ENCODE data around the gene PLCB4.

DNA sequence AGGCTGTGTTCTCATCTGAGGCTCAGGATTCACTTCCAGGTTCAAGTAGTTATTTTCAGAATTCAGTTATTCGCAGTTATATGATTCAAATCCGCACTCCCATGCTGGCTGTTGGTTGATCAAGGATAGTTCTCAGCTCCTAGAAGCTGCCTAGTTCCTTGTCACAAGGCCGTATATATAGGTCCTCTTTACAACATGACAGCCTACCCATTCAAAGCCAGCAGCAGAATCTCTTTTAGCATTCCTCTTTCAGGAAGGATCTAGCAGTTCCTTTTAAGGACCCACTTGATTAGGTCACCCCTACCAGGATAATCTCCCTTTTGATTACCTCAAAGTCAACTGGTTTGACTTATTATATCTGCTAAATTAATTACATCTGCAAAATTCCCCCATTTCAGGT, 421.7 kb downstream of the PLCB4 start:
- TF ChIP-seq, protein P1, sequence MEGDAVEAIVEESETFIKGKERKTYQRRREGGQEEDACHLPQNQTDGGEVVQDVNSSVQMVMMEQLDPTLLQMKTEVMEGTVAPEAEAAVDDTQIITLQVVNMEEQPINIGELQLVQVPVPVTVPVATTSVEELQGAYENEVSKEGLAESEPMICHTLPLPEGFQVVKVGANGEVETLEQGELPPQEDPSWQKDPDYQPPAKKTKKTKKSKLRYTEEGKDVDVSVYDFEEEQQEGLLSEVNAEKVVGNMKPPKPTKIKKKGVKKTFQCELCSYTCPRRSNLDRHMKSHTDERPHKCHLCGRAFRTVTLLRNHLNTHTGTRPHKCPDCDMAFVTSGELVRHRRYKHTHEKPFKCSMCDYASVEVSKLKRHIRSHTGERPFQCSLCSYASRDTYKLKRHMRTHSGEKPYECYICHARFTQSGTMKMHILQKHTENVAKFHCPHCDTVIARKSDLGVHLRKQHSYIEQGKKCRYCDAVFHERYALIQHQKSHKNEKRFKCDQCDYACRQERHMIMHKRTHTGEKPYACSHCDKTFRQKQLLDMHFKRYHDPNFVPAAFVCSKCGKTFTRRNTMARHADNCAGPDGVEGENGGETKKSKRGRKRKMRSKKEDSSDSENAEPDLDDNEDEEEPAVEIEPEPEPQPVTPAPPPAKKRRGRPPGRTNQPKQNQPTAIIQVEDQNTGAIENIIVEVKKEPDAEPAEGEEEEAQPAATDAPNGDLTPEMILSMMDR (conservative IDR thresholded peaks at IDR 0.05; ENCODE audit: low read length): no peak
- TF ChIP-seq EZH2phosphoT487 (IDR thresholded peaks at IDR 0.05; ENCODE audit: borderline replicate concordance): no peak
